DND-41 (cell line): ENCODE results near the gene RIMS1.

Source experiments
- CTCF ChIP-seq: IDR thresholded peaks from 2 replicates; pipeline ENCODE4 v1.5.1; 2012; ENCODE audit warnings: borderline replicate concordance, low read length, moderate library complexity, mild to moderate bottlenecking; ENCODE audit not compliant: poor library complexity, severe bottlenecking; ENCODE audit errors: extremely low read depth
- EZH2 ChIP-seq: IDR thresholded peaks from 3 replicates; pipeline ENCODE4 v1.6.1; 2012; ENCODE audit warnings: borderline replicate concordance, low read depth, mild to moderate bottlenecking, moderate library complexity, low read length, inconsistent platforms; ENCODE audit not compliant: severe bottlenecking

GRCh38 chr6:72037006-72037405 lies 150.7 kb downstream of the RIMS1 start:
- TF ChIP-seq CTCF = no peak
- no peak for TF ChIP-seq EZH2
